IPS DF 6.9 (cell line): Measurements from ENCODE around the gene MC1R.

ENCODE experiments used
- DNase-seq: peaks from one replicate; pipeline ENCODE4 v3.0.0-alpha.2; 2013; ENCODE audit warnings: low read depth, low spot score
- H3K27ac ChIP-seq: one replicate; pipeline ENCODE4 v1.5.1; 2013; ENCODE audit warnings: low read length, control low read depth
- H3K27me3 ChIP-seq: 2 replicates; pipeline ENCODE4 v1.6.1; 2013; ENCODE audit warnings: mild to moderate bottlenecking, low read length; ENCODE audit not compliant: control insufficient read depth, insufficient read depth
- H3K36me3 ChIP-seq: 2 replicates; pipeline ENCODE4 v1.6.1; 2013; ENCODE audit warnings: low read length; ENCODE audit not compliant: control insufficient read depth, insufficient read depth
- H3K4me1 ChIP-seq: 2 replicates; pipeline ENCODE4 v1.6.1; 2013; ENCODE audit warnings: low read length; ENCODE audit not compliant: control insufficient read depth, insufficient read depth
- H3K4me3 ChIP-seq: 2 replicates; pipeline ENCODE4 v1.5.1; 2013; ENCODE audit warnings: mild to moderate bottlenecking, low read length
- H3K9me3 ChIP-seq: 2 replicates; pipeline ENCODE4 v1.6.1; 2013; ENCODE audit warnings: low read length, inconsistent platforms; ENCODE audit not compliant: control insufficient read depth, insufficient read depth
- WGBS: extraction: QIAGEN DNeasy Blood & Tissue Kit; methylation state at CpG from one replicate; pipeline ENCODE4 v1.1.7; 2013; ENCODE audit warnings: mixed read lengths, missing lambda C conversion rate; ENCODE audit not compliant: insufficient read length, insufficient coverage; 5-methylcytosine and 5-hydroxymethylcytosine counted together

Gene MC1R

DNA sequence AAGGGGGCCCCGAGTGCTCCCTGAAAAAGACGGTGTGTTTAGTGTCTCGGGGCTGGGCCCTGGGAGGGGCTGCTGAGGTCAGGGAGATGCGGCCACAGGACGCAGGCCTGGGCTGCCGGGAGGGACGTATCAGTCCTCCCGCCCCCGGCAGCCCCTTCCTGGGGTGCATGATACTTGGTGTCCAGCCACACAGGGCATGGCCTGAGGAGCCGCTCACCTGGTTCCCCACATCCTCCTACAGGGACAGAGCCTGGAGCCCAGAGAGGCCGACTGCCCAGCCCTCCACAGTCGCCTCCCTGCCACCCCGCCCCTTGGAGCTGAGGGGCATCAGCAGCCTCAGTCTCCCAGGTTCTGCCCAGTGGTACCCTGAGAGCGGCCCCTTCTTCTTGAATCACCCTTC lies 17.8 kb downstream of the MC1R start:
- WGBS: no CpG with 5 or more reads among the region's 14 CpGs

DNA sequence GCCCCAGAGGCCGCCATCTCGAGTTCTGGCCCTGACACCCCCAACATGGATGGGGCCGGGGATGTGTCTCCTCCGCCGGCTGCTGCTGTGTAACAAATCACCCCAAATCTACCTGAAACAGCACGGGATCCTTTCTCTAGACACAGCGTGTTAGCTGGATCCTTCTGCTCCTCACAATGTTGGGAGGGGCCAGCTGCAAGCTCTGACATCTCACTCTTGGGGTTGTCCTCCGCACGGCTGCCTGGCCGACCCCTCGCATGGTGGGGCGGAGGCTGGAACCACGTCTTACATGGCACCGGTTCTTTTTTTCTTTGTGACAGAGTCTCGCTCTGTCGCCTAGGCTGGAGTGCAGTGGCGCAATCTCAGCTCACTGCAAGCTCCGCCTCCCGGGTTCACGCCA lies 18.3 kb downstream of the MC1R start:
- H3K4me1 ChIP-seq: no peaks in the 10 kb centered on the region
- H3K9me3 ChIP-seq: no peaks in the 10 kb centered on the region
- no peak for DNase-seq
- WGBS: no CpG with 5 or more reads among the region's 20 CpGs
- H3K4me3 ChIP-seq: no peak overlapping the region
- peaks cover 32% of the 10 kb centered on the region for H3K36me3 ChIP-seq
- H3K27ac ChIP-seq: no peak overlapping the region
- no peaks in the 10 kb centered on the region for H3K27me3 ChIP-seq

More for the DNA sequence above, 17.8 kb downstream of the MC1R start:
- Histone ChIP-seq H3K9me3 (no peaks in the 10 kb centered on the region), H3K27ac (no peak overlapping the region), H3K4me3 (no peak overlapping the region), H3K4me1 (no peaks in the 10 kb centered on the region), H3K27me3 (no peaks in the 10 kb centered on the region), H3K36me3 (peaks cover 35% of the 10 kb centered on the region)
- DNase-seq: no peak

DNA sequence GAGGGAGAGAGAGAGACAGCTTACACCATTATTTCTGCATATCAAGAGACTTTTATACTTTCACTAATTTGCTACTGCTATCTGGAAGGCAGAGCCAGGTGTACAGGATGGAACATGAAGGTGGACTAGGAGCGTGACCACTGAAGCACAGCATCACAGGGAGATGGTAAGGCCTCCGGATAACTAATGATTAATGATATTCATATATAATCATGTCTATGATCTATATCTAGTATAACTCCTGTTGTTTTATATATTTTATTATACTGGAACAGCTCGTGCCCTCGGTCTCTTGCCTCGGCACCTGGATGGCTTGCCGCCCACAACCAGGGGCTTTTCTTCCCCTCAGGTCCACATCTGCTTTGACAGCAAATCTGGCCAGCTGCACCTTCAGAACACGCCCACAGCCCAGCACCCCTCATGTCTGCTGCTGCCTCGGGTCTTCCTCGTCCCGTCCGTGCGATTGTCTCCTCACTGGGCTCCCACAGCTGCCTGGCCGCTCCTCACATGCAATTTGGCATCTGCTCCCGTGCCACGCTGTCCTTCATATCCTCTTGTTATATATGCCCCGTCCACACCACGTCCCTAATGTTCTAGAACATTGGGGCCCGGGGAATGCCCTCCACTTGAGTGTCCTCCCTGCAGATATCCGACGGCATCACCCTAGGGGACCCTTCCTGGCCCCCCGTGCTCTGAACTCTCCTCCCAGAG lies 19.7 kb downstream of the MC1R start:
- H3K36me3 ChIP-seq: peaks cover 22% of the 10 kb centered on the region
- H3K4me1 ChIP-seq: no peaks in the 10 kb centered on the region
- no peak overlapping the region for H3K27ac ChIP-seq
- H3K27me3 ChIP-seq: no peaks in the 10 kb centered on the region
- DNase-seq: no peak
- no peak overlapping the region for H3K4me3 ChIP-seq
- H3K9me3 ChIP-seq: no peaks in the 10 kb centered on the region
- no CpG with 5 or more reads among the region's 21 CpGs for WGBS

DNA sequence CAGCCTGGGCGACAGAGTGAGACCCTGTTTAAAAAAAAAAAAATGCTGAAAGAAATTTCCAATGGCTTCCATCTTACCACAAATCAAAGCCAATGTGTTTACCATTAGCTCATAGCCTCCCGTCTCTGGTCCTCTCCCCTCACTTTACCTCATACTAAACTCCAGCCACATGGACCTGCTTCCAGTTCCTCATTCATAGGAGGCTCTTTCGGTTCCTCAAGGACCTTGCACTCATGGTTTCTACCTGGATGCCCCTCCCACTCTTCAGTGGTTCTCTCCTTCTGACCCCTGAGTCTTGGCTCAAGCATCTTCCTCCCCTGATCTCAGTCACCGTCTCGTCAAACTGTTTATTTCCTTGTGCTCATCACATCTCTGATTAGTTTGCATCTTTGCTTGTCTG lies 26.1 kb downstream of the MC1R start:
- no peak overlapping the region for H3K27ac ChIP-seq
- H3K9me3 ChIP-seq: no peaks in the 10 kb centered on the region
- no peak for DNase-seq
- H3K4me3 ChIP-seq: no peak overlapping the region
- H3K36me3 ChIP-seq: no peaks in the 10 kb centered on the region; the same call in 1 of the 2 replicates
- H3K27me3 ChIP-seq: peaks cover 3% of the 10 kb centered on the region; the same call in 1 of the 2 replicates
- H3K4me1 ChIP-seq: peaks cover 2% of the 10 kb centered on the region; the same call in 1 of the 2 replicates
- WGBS: no CpG with 5 or more reads among the region's 5 CpGs

DNA sequence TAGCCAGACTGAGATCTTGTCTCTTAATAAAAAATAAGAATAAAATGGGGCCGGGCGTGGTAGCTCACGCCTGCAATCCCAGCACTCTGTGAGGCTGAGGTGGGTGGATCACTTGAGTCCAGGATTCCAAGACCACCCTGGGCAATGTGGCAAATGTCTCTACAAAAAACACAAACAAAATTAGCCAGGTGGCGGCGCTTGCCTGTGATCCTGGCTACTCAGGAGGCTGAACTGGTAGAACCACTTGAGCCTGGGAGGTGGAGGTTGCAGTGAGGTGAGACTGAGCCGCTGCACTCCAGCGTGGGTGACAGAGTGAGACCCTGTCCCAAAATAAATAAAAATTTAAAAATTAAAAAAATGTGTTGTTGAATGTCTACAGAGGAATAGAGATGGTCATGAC lies 27.0 kb downstream of the MC1R start:
- H3K36me3 ChIP-seq: no peaks in the 10 kb centered on the region; the same call in 1 of the 2 replicates
- no peaks in the 10 kb centered on the region for H3K9me3 ChIP-seq
- H3K27ac ChIP-seq: no peak overlapping the region
- peaks cover 3% of the 10 kb centered on the region; the same call in 1 of the 2 replicates for H3K27me3 ChIP-seq
- no peak for DNase-seq
- no peak overlapping the region for H3K4me3 ChIP-seq
- WGBS: no CpG with 5 or more reads among the region's 7 CpGs
- H3K4me1 ChIP-seq: peaks cover 2% of the 10 kb centered on the region; the same call in 1 of the 2 replicates

DNA sequence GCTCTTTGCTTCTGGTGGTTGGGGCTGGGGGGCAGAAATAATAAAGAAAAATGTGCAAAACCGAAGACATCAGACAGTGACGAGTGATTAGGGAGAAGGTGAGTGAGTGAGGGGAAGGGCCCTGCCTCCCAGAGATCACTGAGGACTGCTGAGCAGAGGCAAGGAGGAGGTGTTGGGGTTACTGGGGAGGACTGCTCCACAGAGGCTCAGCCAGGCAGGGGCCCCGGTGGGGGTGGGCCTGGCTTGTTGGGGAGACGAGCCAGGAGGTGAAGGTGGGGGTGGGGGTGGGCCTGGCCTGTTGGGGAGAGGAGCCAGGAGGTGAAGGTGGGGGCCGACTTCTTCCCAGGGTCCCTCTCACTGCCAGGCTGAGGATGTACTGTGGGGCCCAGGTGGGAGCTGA lies 27.9 kb downstream of the MC1R start:
- Histone ChIP-seq H3K9me3 (no peaks in the 10 kb centered on the region), H3K36me3 (no peaks in the 10 kb centered on the region; the same call in 1 of the 2 replicates), H3K4me3 (no peak overlapping the region), H3K27me3 (peaks cover 3% of the 10 kb centered on the region; the same call in 1 of the 2 replicates), H3K27ac (no peak overlapping the region), H3K4me1 (peaks cover 2% of the 10 kb centered on the region; the same call in 1 of the 2 replicates)
- no CpG with 5 or more reads among the region's 5 CpGs for WGBS
- DNase-seq: no peak

DNA sequence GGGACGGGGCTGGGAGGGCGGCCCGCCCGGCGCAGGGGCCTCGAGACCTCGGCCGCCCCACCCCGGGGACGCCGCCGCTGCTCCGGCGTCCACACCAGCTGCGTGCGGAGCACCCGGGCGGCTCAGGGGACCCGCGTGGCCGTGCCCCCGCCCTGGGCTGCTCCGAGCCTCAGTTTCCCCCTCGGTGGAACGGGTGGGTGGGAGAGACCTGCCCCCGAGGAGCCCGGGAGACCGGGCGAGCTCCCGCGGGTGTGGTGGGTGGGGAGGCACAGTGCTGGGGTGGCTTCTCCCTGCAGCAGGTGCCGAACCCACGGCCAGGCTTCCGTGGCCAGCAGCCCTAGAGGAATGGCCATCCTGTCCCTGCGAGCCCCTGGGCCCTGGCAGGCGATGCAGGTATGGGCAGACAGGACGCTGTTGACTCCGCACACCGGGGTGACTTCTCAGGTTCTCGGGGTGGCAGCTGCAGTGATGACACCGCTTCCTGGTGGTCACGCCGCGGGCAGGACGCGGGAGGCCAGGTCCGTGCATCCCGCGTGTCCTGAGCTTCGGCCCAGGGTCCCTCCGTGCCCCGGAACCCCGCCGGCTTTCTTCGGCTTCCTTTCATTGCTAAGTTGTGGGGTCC lies 30.6 kb downstream of the MC1R start:
- WGBS: no CpG with 5 or more reads among the region's 55 CpGs
- DNase-seq: no peak
- peaks cover 2% of the 10 kb centered on the region; the same call in 1 of the 2 replicates for H3K4me1 ChIP-seq

DNA sequence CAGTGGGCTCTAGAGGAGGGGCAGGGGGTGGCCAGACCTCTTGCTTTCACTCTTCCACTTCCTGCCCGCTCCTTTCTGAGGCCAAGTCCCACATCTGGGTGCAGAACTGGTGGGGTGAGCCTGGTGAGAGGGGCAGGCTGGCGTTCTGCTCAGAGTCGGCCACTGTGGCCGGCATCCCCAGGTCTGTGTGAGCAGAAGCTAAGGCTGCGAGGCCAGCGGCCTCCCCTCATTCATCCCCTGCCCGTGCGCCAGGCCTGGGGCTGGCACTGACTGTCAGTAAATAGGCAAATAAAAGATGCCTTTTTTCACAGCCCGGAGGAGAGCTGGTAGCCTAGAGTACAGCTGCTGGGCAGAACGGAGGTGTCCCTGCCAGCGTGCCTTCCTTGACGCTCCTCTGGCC lies 31.1 kb downstream of the MC1R start:
- Histone ChIP-seq H3K36me3 (no peaks in the 10 kb centered on the region; the same call in 1 of the 2 replicates), H3K4me1 (peaks cover 2% of the 10 kb centered on the region; the same call in 1 of the 2 replicates), H3K27ac (no peak overlapping the region), H3K9me3 (no peaks in the 10 kb centered on the region), H3K4me3 (no peak overlapping the region), H3K27me3 (peaks cover 3% of the 10 kb centered on the region; the same call in 1 of the 2 replicates)
- WGBS: no CpG with 5 or more reads among the region's 12 CpGs
- no peak for DNase-seq

More for the DNA sequence above, 30.6 kb downstream of the MC1R start:
- Histone ChIP-seq H3K4me3 (peak overlapping the region; percentile 53; the same call in 1 of the 2 replicates), H3K27ac (no peak overlapping the region), H3K27me3 (peaks cover 3% of the 10 kb centered on the region; the same call in 1 of the 2 replicates), H3K36me3 (no peaks in the 10 kb centered on the region; the same call in 1 of the 2 replicates), H3K9me3 (no peaks in the 10 kb centered on the region)

DNA sequence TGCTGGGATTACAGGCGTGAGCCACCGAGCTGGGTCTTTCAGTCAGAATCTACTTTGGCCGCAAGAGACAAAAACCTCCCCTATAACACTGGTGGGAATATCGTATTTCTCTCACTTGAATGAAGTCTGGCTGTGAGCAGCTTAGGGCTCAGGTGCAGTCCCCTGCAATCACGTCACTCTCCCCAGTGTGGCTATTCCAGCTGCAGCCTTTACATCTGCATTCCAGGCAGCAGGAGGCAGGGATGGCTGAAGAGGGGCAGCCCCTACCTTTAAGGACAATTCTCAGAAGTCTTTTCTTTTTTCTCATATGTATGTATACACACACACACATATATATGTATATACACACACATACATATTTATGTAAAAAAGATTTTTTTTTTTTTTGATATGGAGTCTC lies 32.8 kb downstream of the MC1R start:
- Histone ChIP-seq H3K4me1 (peaks cover 2% of the 10 kb centered on the region; the same call in 1 of the 2 replicates), H3K4me3 (no peak overlapping the region)
- WGBS: no CpG with 5 or more reads among the region's 5 CpGs

DNA sequence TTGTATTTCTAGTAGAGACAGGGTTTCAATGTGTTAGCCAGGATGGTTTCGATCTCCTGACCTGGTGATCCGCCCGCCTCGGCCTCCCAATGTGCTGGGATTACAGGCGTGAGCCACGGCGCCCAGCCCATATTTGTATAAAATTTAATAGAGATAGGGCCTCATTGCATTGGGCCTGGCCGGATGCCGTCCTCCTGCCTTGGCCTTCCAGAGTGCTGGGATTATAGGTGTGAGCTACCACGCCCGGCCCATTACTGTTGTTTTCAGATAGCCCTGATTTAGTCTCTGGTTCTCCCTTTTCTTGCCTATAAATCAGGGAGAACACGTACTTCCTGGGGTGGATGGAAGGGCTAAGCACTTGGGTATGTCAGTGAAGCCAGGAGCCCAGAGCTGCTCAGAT lies 33.4 kb downstream of the MC1R start:
- Histone ChIP-seq H3K27me3 (peaks cover 3% of the 10 kb centered on the region; the same call in 1 of the 2 replicates), H3K9me3 (no peaks in the 10 kb centered on the region), H3K27ac (no peak overlapping the region), H3K36me3 (peaks cover 3% of the 10 kb centered on the region), H3K4me1 (peaks cover 2% of the 10 kb centered on the region; the same call in 1 of the 2 replicates), H3K4me3 (no peak overlapping the region)
- DNase-seq: no peak
- no CpG with 5 or more reads among the region's 12 CpGs for WGBS

More for the DNA sequence above, 32.8 kb downstream of the MC1R start:
- Histone ChIP-seq H3K27ac (no peak overlapping the region), H3K36me3 (peaks cover 3% of the 10 kb centered on the region), H3K9me3 (no peaks in the 10 kb centered on the region), H3K27me3 (peaks cover 3% of the 10 kb centered on the region; the same call in 1 of the 2 replicates)
- no peak for DNase-seq
